A549 (cell line): ENCODE data around the gene SYT8. TPM values are rescaled to one million over a fixed set of nuclear protein-coding genes. Genes with fewer than 3 reads are reported as not detected.
A peak's percentile ranks its signal among the peaks of the same experiment; 100 is the strongest.

Experiments used
- ATAC-seq, 2 experiments: fragments of 200-7000 bp in 1 of 2; fragments of >200 bp in 1 of 2; cut with Nextera tagmentation in 1 of 2; cut with Tn5 transposase in 1 of 2; 3 replicates each; pipeline versions ENCODE4 v1.8.0 to v1.9.1; 2018 to 2020; ENCODE audit warnings: mild to moderate bottlenecking in 1 of 2, moderate library complexity in 1 of 2
- CTCF ChIA-PET: fragments of 300-600 bp; sonication (Branson Sonifier 250); formaldehyde crosslinking; extraction: SDS; loops from one replicate; lab custom pipeline; 2021; ENCODE audit warnings: antibody characterized with exemption, inconsistent platforms; lab: Yijun Ruan, JAX
- POLR2A ChIA-PET: fragments of 350-600 bp; formaldehyde crosslinking; extraction: SDS; loops from one replicate; lab custom pipeline; 2021; ENCODE audit warnings: antibody characterized with exemption, inconsistent platforms; lab: Yijun Ruan, JAX
- DNase-seq, 2 experiments: peaks; one replicate each; pipeline versions ENCODE4 v3.0.0 to v3.0.0-alpha.2; 2011 to 2016; ENCODE audit warnings: low read depth in 1 of 2, low spot score in 1 of 2
- FAIRE-seq: peaks from 2 replicates; lab custom pipeline; 2011; peaks lifted over from hg19 to GRCh38; lab: Jason Lieb, UNC
- H3K27ac ChIP-seq, 2 experiments: fragments of >200 bp; sonication (Bioruptor Twin); formaldehyde crosslinking; 3 replicates each; pipeline ENCODE4 v1.5.1; 2016 to 2017
- H3K4me1 ChIP-seq: fragments of >200 bp; sonication (Bioruptor Twin); formaldehyde crosslinking; 3 replicates; pipeline ENCODE4 v1.6.1; 2016
- H3K4me2 ChIP-seq: fragments of >200 bp; sonication (Bioruptor Twin); formaldehyde crosslinking; 3 replicates; pipeline ENCODE4 v1.6.1; 2016
- H3K4me3 ChIP-seq: fragments of >200 bp; sonication (Bioruptor Twin); formaldehyde crosslinking; 3 replicates; pipeline ENCODE4 v1.5.1; 2016
- H3K9me3 ChIP-seq: fragments of >200 bp; sonication (Bioruptor Twin); formaldehyde crosslinking; 3 replicates; pipeline ENCODE4 v1.6.1; 2016
- EHF ChIP-seq: fragments of 250-450 bp; sonication (Bioruptor Pico); IDR thresholded peaks from 2 replicates; pipeline ENCODE4 v1.5.0; 2020; ENCODE audit warnings: mild to moderate bottlenecking
- EHMT2 ChIP-seq: fragments of 200-600 bp; sonication (generic); IDR thresholded peaks from 2 replicates; pipeline ENCODE4 v1.6.1; 2016; ENCODE audit warnings: antibody characterized with exemption, low read depth, mild to moderate bottlenecking, moderate library complexity
- FOSL2 ChIP-seq, 2 experiments: fragments of 450-650 bp in 1 of 2; fragments of >200 bp in 1 of 2; sonication (Bioruptor Twin) in 1 of 2; formaldehyde crosslinking; IDR thresholded peaks; 2 replicates each; pipeline versions ENCODE4 v1.5.0 to v1.6.1; 2016 to 2020; ENCODE audit warnings: mild to moderate bottlenecking in 1 of 2, moderate library complexity in 1 of 2
- HOXA7 ChIP-seq: fragments of 250-450 bp; sonication (Bioruptor Pico); IDR thresholded peaks from 2 replicates; pipeline ENCODE4 v1.5.0; 2020; ENCODE audit warnings: mild to moderate bottlenecking, moderate library complexity
- HOXB5 ChIP-seq: fragments of 250-450 bp; sonication (Bioruptor Pico); IDR thresholded peaks from 2 replicates; pipeline ENCODE4 v1.5.0; 2020; ENCODE audit warnings: mild to moderate bottlenecking, moderate library complexity
- MYC ChIP-seq: IDR thresholded peaks from 2 replicates; pipeline ENCODE4 v1.6.1; 2012; ENCODE audit warnings: mild to moderate bottlenecking, inconsistent platforms, low read length, improper control_type of control experiment, borderline replicate concordance
- NPAS2 ChIP-seq: fragments of 250-450 bp; sonication (Bioruptor Pico); IDR thresholded peaks from 2 replicates; pipeline ENCODE4 v1.8.0; 2022; ENCODE audit warnings: mild to moderate bottlenecking, moderate library complexity, borderline replicate concordance
- PBX3 ChIP-seq: IDR thresholded peaks from 2 replicates; pipeline ENCODE4 v1.6.1; 2012
- PHF8 ChIP-seq: fragments of 200-600 bp; sonication (generic); IDR thresholded peaks from 2 replicates; pipeline ENCODE4 v1.6.1; 2016; ENCODE audit warnings: low read depth, mild to moderate bottlenecking, antibody characterized with exemption, moderate library complexity, borderline replicate concordance
- POLR2A ChIP-seq: IDR thresholded peaks from 2 replicates; pipeline ENCODE4 v1.6.1; 2012; ENCODE audit warnings: mild to moderate bottlenecking, low read length
- POLR2AphosphoS2 ChIP-seq: conservative IDR thresholded peaks from 2 replicates; pipeline ENCODE4 v1.6.1; 2012; ENCODE audit warnings: low read length, improper control_type of control experiment, inconsistent platforms
- RARB ChIP-seq: fragments of 250-450 bp; sonication (Bioruptor Pico); IDR thresholded peaks from 2 replicates; pipeline ENCODE4 v1.8.0; 2021; ENCODE audit warnings: mild to moderate bottlenecking, moderate library complexity
- TFCP2L1 ChIP-seq: fragments of 250-450 bp; sonication (Bioruptor Pico); IDR thresholded peaks from 2 replicates; pipeline ENCODE4 v1.5.0; 2021; ENCODE audit warnings: mild to moderate bottlenecking
- WGBS: methylation state at CpG from one replicate; pipeline ENCODE4 v1.1.6; 2017; ENCODE audit errors: missing lambda C conversion rate; 5-methylcytosine and 5-hydroxymethylcytosine counted together
- polyA plus RNA-seq, 4 experiments: library from polyadenylated mRNA; depleted of rRNA in 3 of 4; stranded (reverse); fragments of >200 nt; fragmentation: RNase III in 1 of 4; extraction: RNeasy Plus Mini Kit Qiagen cat#74134 plus additional on column Dnase treatment in 1 of 4; gene quantifications; 2 replicates in 3 of 4; 3 replicates in 1 of 4; pipeline ENCODE4 v1.2.3, GENCODE V29; 2011 to 2017
- TF ChIP-seq, protein P1 (sequence below): fragments of 150-350 bp; IDR thresholded peaks from 2 replicates; pipeline ENCODE4 v1.6.1; 2014; ENCODE audit warnings: low read depth, mild to moderate bottlenecking, low read length

SYT8 gene
- polyA plus RNA-seq, 2 of the 4 experiments (the other 2 are of a cell fraction): 0.25 TPM; not detected in 1

- no peak for TF ChIP-seq POLR2AphosphoS2
- no peak for TF ChIP-seq TFCP2L1 (CRISPR knock-in tag)
- no peak for TF ChIP-seq EHMT2
- no peak for TF ChIP-seq FOSL2 (IDR thresholded peaks at IDR 0.05)
- TF ChIP-seq FOSL2 (CRISPR knock-in tag; IDR thresholded peaks at IDR 0.05): peak; percentile 94
These were observed 28.8 kb downstream of the SYT8 start (continued) for GRCh38 chr11:1863352-1864216.

DNA sequence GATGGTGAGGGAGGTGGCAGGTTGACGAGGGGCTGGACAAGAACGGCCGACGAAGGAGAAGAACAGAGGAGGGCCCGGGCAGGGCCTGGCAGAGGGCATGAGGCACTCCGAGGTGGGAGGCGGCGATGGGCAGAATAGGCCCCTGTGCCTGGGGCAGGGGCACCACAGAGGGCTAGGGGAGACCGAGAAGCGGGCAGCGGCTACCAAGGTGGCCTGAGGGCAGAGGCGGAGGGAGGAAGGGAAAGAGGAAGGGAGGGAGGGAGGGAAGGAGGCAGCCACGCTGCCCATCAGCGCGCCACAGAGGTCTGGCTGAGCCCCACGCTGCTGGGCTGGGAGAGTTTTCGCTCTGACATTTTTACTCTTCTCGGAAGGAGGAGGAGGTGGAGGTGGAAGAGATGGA is 29.4 kb downstream of the SYT8 start:
- no peaks in the 10 kb centered on the region for H3K9me3 ChIP-seq
- TF ChIP-seq POLR2AphosphoS2: no peak
- TF ChIP-seq, protein P1, sequence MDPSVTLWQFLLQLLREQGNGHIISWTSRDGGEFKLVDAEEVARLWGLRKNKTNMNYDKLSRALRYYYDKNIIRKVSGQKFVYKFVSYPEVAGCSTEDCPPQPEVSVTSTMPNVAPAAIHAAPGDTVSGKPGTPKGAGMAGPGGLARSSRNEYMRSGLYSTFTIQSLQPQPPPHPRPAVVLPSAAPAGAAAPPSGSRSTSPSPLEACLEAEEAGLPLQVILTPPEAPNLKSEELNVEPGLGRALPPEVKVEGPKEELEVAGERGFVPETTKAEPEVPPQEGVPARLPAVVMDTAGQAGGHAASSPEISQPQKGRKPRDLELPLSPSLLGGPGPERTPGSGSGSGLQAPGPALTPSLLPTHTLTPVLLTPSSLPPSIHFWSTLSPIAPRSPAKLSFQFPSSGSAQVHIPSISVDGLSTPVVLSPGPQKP: no peak
- no peak for TF ChIP-seq PBX3
- no peak for TF ChIP-seq HOXB5 (CRISPR knock-in tag)
- no peak for TF ChIP-seq EHMT2
- TF ChIP-seq MYC: no peak
- H3K27ac ChIP-seq: peak overlapping the region; percentile 87 to 94
- FAIRE-seq: no peak
- peaks cover 33% of the 10 kb centered on the region for H3K4me1 ChIP-seq
- POLR2A ChIA-PET: no interaction called here
- CTCF ChIA-PET: interaction anchor here (1.0 to 3.5 kb wide), 3 partner anchors 12 to 90 kb away, joined by 3 to 19 read pairs (median 12); no protein-coding TSS in a partner anchor
- ATAC-seq: no peak
- DNase-seq: no peak
- H3K4me2 ChIP-seq: peak overlapping the region; percentile 81
- WGBS: 95% methylated on average over 18 of the region's 18 CpGs
- no peak overlapping the region for H3K4me3 ChIP-seq

- CTCF ChIA-PET: interaction anchor here (1.0 to 3.5 kb wide), 5 partner anchors 9 to 212 kb away, joined by 3 to 19 read pairs (median 7); no protein-coding TSS in a partner anchor
- H3K27ac ChIP-seq: peak overlapping the region; percentile 87 to 94
- FAIRE-seq: no peak
- 85% methylated on average over 27 of the region's 30 CpGs for WGBS
- TF ChIP-seq EHF (no peak), PHF8 (no peak), POLR2A (no peak)
- TF ChIP-seq, all 56 proteins: peak for 0
- Histone ChIP-seq H3K4me1 (peaks cover 42% of the 10 kb centered on the region), H3K4me3 (no peak overlapping the region), H3K4me2 (peak overlapping the region; percentile 81; the same call in 2 of the 3 replicates), H3K9me3 (no peaks in the 10 kb centered on the region)
- POLR2A ChIA-PET: no interaction called here
- no peak for DNase-seq
- peak in 1 of 2 experiments; percentile 15; a peak in 2 of 6 replicates for ATAC-seq
These were observed 30.3 kb downstream of the SYT8 start for GRCh38 chr11:1864831-1865665.

- no peak for ATAC-seq
- POLR2A ChIA-PET: no interaction called here
These were observed 31.4 kb downstream of the SYT8 start for GRCh38 chr11:1866226-1866625.

More at GRCh38 chr11:1866226-1866625, 31.4 kb downstream of the SYT8 start:
- no peak overlapping the region for H3K4me3 ChIP-seq
- TF ChIP-seq PHF8 (no peak), HOXA7 (no peak), NPAS2 (no peak), RARB (no peak)
- TF ChIP-seq, all 56 proteins: peak for 0
- DNase-seq (no peak), FAIRE-seq (no peak)
- no peak overlapping the region for H3K4me2 ChIP-seq
- no peaks in the 10 kb centered on the region for H3K9me3 ChIP-seq
- peaks cover 49% of the 10 kb centered on the region for H3K4me1 ChIP-seq
- WGBS: 85% methylated on average over 5 of the region's 8 CpGs
- CTCF ChIA-PET: interaction anchor here (1.0 to 3.5 kb wide), 11 partner anchors 10 to 290 kb away, joined by 3 to 19 read pairs (median 7); partner anchors contain the start of gene LSP1
- peak overlapping the region in 1 of 2 experiments; percentile 94; a peak in 2 of 6 replicates for H3K27ac ChIP-seq
